ENCODE results near the gene UBN2.

The UBN2 gene

DNA sequence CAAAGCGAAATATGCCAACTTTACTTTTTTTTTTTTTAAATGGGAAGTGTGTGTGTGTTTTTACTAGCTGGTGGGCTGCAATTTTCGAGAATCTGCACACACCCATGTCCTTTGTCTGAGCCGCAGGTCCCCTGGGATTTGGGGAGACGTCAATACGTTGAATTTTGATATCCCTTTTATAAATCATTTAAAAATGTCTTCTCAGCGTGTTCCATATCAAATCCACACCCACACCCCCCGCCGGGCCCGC is 109.7 kb downstream of the UBN2 start:
- no CpG with 5 or more reads among the region's 9 CpGs for WGBS, 2 donors (ENCODE audit: extremely low coverage in 2 of 2, insufficient read length in 2 of 2, insufficient replicate concordance in 1 of 2)

DNA sequence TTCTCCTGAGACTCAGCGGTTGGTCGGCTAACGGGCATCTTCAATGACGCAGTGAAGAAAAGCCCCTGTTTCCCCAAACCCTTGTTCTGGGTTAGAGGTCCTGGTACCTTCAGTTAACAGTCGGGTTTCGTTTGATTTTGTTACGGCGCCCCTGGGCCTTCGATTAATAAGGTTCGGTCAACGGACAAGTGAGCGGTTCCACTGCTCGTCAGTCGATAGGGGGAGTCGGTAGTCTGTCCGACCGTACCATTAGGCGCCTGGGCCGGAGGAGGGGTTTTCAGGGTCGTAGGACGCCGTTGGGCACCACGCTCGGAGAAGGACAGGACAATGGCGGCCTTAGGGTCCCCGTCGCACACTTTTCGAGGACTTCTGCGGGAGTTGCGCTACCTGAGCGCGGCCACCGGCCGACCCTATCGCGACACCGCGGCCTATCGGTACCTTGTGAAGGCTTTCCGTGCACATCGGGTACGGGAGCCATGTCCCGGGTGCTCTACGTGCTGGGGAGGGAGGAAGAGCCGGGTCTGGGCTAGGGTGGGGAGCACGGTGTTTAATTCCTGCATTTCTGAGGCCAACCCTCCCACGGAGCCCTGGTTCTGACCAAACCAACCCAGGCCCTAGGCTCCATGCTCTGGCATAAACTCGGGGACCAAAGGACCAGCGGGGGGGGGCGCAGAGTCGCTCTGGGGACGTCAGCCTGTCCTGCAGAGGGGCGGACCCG is 110.2 kb downstream of the UBN2 start, which contains the start of gene FMC1:
TSS of gene FMC1 (plus strand) at position 280 of the 718 bp plus-strand sequence. CDS start at position 328, 48 bp downstream.
- peak within 1 kb of the TSS; percentile 74 to 99 for H3K4me3 ChIP-seq (ENCODE audit: low read length in 2 of 2)
- H3K4me2 ChIP-seq (ENCODE audit: insufficient read depth, low read length, poor library complexity, severe bottlenecking), result peak within 1 kb of the TSS; percentile 60
- peak; percentile 91 for DNase-seq (ENCODE audit: low spot score)
- no peaks in the 10 kb centered on the region for H3K27me3 ChIP-seq (ENCODE audit: control insufficient read depth in 3 of 3, insufficient read depth in 3 of 3, low read depth in 1 of 3, low read length in 3 of 3)
- peak within 1 kb of the TSS; percentile 99 for H3K27ac ChIP-seq (replicated peaks; ENCODE audit: low read length)
- peak within 1 kb of the TSS; percentile 11 for H3K14ac ChIP-seq (ENCODE audit: low read length)
- H2BK120ac ChIP-seq (ENCODE audit: low read depth, low read length), result no peak within 1 kb of the TSS
- peak within 1 kb of the TSS; percentile 98 for H3K9ac ChIP-seq (ENCODE audit: low read depth, low read length, poor library complexity)
- H3K36me3 ChIP-seq (replicated peaks in 1 of 2; ENCODE audit: control insufficient read depth in 2 of 2, insufficient read depth in 2 of 2, low read length in 2 of 2), result peaks cover 3 to 31% of the 10 kb centered on the region in 2 donors
- no peak within 1 kb of the TSS for H4K8ac ChIP-seq (ENCODE audit: low read depth, low read length)
- H4K91ac ChIP-seq (ENCODE audit: low read depth, low read length, poor library complexity), result peak within 1 kb of the TSS; percentile 28
- H2AFZ ChIP-seq (ENCODE audit: low read length), result peak within 1 kb of the TSS; percentile 88
- H3K23ac ChIP-seq (ENCODE audit: low read depth, low read length, poor library complexity), result peak within 1 kb of the TSS; percentile 62
- H2BK15ac ChIP-seq (ENCODE audit: low read length), result no peak within 1 kb of the TSS
- H3K4me1 ChIP-seq (ENCODE audit: control insufficient read depth in 2 of 2, insufficient read depth in 1 of 2, low read depth in 1 of 2, low read length in 2 of 2), result peaks cover 0 to 4% of the 10 kb centered on the region in 2 donors
- H3K4ac ChIP-seq (ENCODE audit: low read length), result peak within 1 kb of the TSS; percentile 56
- H3K79me1 ChIP-seq (ENCODE audit: low read depth, low read length), result no peaks in the 10 kb centered on the region
- peak within 1 kb of the TSS; percentile 79 for H2BK5ac ChIP-seq (ENCODE audit: low read length)
- H3K18ac ChIP-seq (ENCODE audit: low read length), result peak within 1 kb of the TSS; percentile 92
- peaks cover 2 to 10% of the 10 kb centered on the region in 2 donors for H3K9me3 ChIP-seq (replicated peaks in 1 of 2; ENCODE audit: control insufficient read depth in 2 of 2, insufficient read depth in 1 of 2, low read depth in 1 of 2, low read length in 2 of 2)
- H2BK12ac ChIP-seq (ENCODE audit: low read length), result no peak within 1 kb of the TSS
- no CpG with 5 or more reads among the region's 54 CpGs for WGBS, 2 donors (ENCODE audit: extremely low coverage in 2 of 2, insufficient read length in 2 of 2, insufficient replicate concordance in 1 of 2)
- H2AK5ac ChIP-seq (ENCODE audit: low read depth, low read length), result peak within 1 kb of the TSS; percentile 22

More for the DNA sequence above, 109.7 kb downstream of the UBN2 start:
- Histone ChIP-seq H3K18ac (ENCODE audit: low read length) (peak overlapping the region; percentile 92), H3K4me2 (ENCODE audit: insufficient read depth, low read length, poor library complexity, severe bottlenecking) (peak overlapping the region; percentile 42), H2AK5ac (ENCODE audit: low read depth, low read length) (no peak overlapping the region), H3K4me3 (ENCODE audit: low read length in 2 of 2) (peak overlapping the region; percentile 74 to 99), H3K9me3 (replicated peaks in 1 of 2; ENCODE audit: control insufficient read depth in 2 of 2, insufficient read depth in 1 of 2, low read depth in 1 of 2, low read length in 2 of 2) (peaks cover 2 to 10% of the 10 kb centered on the region in 2 donors), H3K4me1 (ENCODE audit: control insufficient read depth in 2 of 2, insufficient read depth in 1 of 2, low read depth in 1 of 2, low read length in 2 of 2) (peaks cover 0 to 4% of the 10 kb centered on the region in 2 donors), H3K27me3 (ENCODE audit: control insufficient read depth in 3 of 3, insufficient read depth in 3 of 3, low read depth in 1 of 3, low read length in 3 of 3) (no peaks in the 10 kb centered on the region), H2BK12ac (ENCODE audit: low read length) (no peak overlapping the region), H3K23ac (ENCODE audit: low read depth, low read length, poor library complexity) (peak overlapping the region; percentile 62), H2BK120ac (ENCODE audit: low read depth, low read length) (no peak overlapping the region), H2BK5ac (ENCODE audit: low read length) (peak overlapping the region; percentile 79), H3K79me1 (ENCODE audit: low read depth, low read length) (no peaks in the 10 kb centered on the region), H3K4ac (ENCODE audit: low read length) (no peak overlapping the region), H3K14ac (ENCODE audit: low read length) (no peak overlapping the region), H3K27ac (replicated peaks; ENCODE audit: low read length) (peak overlapping the region; percentile 99), H2AFZ (ENCODE audit: low read length) (peak overlapping the region; percentile 88), H2BK15ac (ENCODE audit: low read length) (no peak overlapping the region), H4K91ac (ENCODE audit: low read depth, low read length, poor library complexity) (no peak overlapping the region), H4K8ac (ENCODE audit: low read depth, low read length) (no peak overlapping the region), H3K9ac (ENCODE audit: low read depth, low read length, poor library complexity) (peak overlapping the region; percentile 98), H3K36me3 (replicated peaks in 1 of 2; ENCODE audit: control insufficient read depth in 2 of 2, insufficient read depth in 2 of 2, low read length in 2 of 2) (peaks cover 3 to 27% of the 10 kb centered on the region in 2 donors)
- DNase-seq (ENCODE audit: low spot score), result no peak

- Histone ChIP-seq H2AK5ac (ENCODE audit: low read depth, low read length) (no peak overlapping the region), H3K4me1 (ENCODE audit: control insufficient read depth in 2 of 2, insufficient read depth in 1 of 2, low read depth in 1 of 2, low read length in 2 of 2) (peaks cover 0 to 4% of the 10 kb centered on the region in 2 donors), H3K79me1 (ENCODE audit: low read depth, low read length) (no peaks in the 10 kb centered on the region), H3K9ac (ENCODE audit: low read depth, low read length, poor library complexity) (no peak overlapping the region), H2AFZ (ENCODE audit: low read length) (peak overlapping the region; percentile 88), H2BK120ac (ENCODE audit: low read depth, low read length) (no peak overlapping the region), H4K8ac (ENCODE audit: low read depth, low read length) (no peak overlapping the region), H3K9me3 (replicated peaks in 1 of 2; ENCODE audit: control insufficient read depth in 2 of 2, insufficient read depth in 1 of 2, low read depth in 1 of 2, low read length in 2 of 2) (peaks cover 2 to 10% of the 10 kb centered on the region in 2 donors), H3K4ac (ENCODE audit: low read length) (no peak overlapping the region), H3K36me3 (replicated peaks in 1 of 2; ENCODE audit: control insufficient read depth in 2 of 2, insufficient read depth in 2 of 2, low read length in 2 of 2) (peaks cover 6 to 37% of the 10 kb centered on the region in 2 donors), H2BK5ac (ENCODE audit: low read length) (no peak overlapping the region), H3K4me3 (ENCODE audit: low read length in 2 of 2) (peak overlapping the region; percentile 74 to 99), H4K91ac (ENCODE audit: low read depth, low read length, poor library complexity) (no peak overlapping the region), H3K18ac (ENCODE audit: low read length) (no peak overlapping the region), H3K27me3 (ENCODE audit: control insufficient read depth in 3 of 3, insufficient read depth in 3 of 3, low read depth in 1 of 3, low read length in 3 of 3) (no peaks in the 10 kb centered on the region), H3K14ac (ENCODE audit: low read length) (no peak overlapping the region), H3K23ac (ENCODE audit: low read depth, low read length, poor library complexity) (peak overlapping the region; percentile 62), H3K27ac (replicated peaks; ENCODE audit: low read length) (peak overlapping the region; percentile 99), H2BK15ac (ENCODE audit: low read length) (no peak overlapping the region), H3K4me2 (ENCODE audit: insufficient read depth, low read length, poor library complexity, severe bottlenecking) (peak overlapping the region; percentile 60), H2BK12ac (ENCODE audit: low read length) (no peak overlapping the region)
- no peak for DNase-seq (ENCODE audit: low spot score)
- no CpG with 5 or more reads among the region's 9 CpGs for WGBS, 2 donors (ENCODE audit: extremely low coverage in 2 of 2, insufficient read length in 2 of 2, insufficient replicate concordance in 1 of 2)
Measured at GRCh38 chr7:139341776-139342226, 110.8 kb downstream of the UBN2 start.

DNA sequence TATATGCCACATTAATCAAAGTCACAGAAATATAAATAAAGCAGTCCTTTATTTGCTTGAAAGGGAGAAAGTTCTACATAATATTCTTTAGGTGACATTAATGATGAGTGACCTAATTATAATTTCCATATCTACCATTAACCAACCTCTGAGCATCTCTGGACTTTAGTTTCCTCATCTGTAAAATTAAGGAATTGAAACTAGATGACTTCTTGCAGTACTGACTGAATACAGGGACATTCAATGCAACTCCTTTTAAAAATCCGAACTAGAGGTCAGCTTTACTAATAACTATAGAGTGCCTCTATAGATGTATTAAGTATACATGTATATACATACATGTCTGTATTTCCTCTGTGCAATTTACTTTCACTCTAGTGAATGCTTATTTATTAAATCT is 114.0 kb downstream of the UBN2 start:
- Histone ChIP-seq H2BK120ac (ENCODE audit: low read depth, low read length) (no peak overlapping the region), H3K4ac (ENCODE audit: low read length) (no peak overlapping the region), H3K4me1 (ENCODE audit: control insufficient read depth in 2 of 2, insufficient read depth in 1 of 2, low read depth in 1 of 2, low read length in 2 of 2) (peaks cover 0 to 4% of the 10 kb centered on the region in 2 donors), H2BK15ac (ENCODE audit: low read length) (no peak overlapping the region), H4K8ac (ENCODE audit: low read depth, low read length) (no peak overlapping the region), H2BK5ac (ENCODE audit: low read length) (no peak overlapping the region), H3K9ac (ENCODE audit: low read depth, low read length, poor library complexity) (no peak overlapping the region), H2AFZ (ENCODE audit: low read length) (no peak overlapping the region), H3K4me3 (ENCODE audit: low read length in 2 of 2) (no peak overlapping the region), H4K91ac (ENCODE audit: low read depth, low read length, poor library complexity) (no peak overlapping the region), H3K4me2 (ENCODE audit: insufficient read depth, low read length, poor library complexity, severe bottlenecking) (no peak overlapping the region), H3K79me1 (ENCODE audit: low read depth, low read length) (no peaks in the 10 kb centered on the region), H2AK5ac (ENCODE audit: low read depth, low read length) (no peak overlapping the region), H3K14ac (ENCODE audit: low read length) (no peak overlapping the region), H2BK12ac (ENCODE audit: low read length) (no peak overlapping the region), H3K23ac (ENCODE audit: low read depth, low read length, poor library complexity) (no peak overlapping the region), H3K36me3 (replicated peaks in 1 of 2; ENCODE audit: control insufficient read depth in 2 of 2, insufficient read depth in 2 of 2, low read length in 2 of 2) (peaks cover 6 to 66% of the 10 kb centered on the region in 2 donors), H3K9me3 (replicated peaks in 1 of 2; ENCODE audit: control insufficient read depth in 2 of 2, insufficient read depth in 1 of 2, low read depth in 1 of 2, low read length in 2 of 2) (no peaks in the 10 kb centered on the region), H3K27me3 (ENCODE audit: control insufficient read depth in 3 of 3, insufficient read depth in 3 of 3, low read depth in 1 of 3, low read length in 3 of 3) (no peaks in the 10 kb centered on the region), H3K27ac (replicated peaks; ENCODE audit: low read length) (no peak overlapping the region), H3K18ac (ENCODE audit: low read length) (no peak overlapping the region)
- DNase-seq (ENCODE audit: low spot score), result no peak
- no CpG with 5 or more reads among the region's 1 CpG for WGBS, 2 donors (ENCODE audit: extremely low coverage in 2 of 2, insufficient read length in 2 of 2, insufficient replicate concordance in 1 of 2)
